MM.1S (cell line): ENCODE measurements around the gene CIRBP.
A peak's percentile ranks its signal among the peaks of the same experiment; 100 is the strongest.

Source experiments
- DNase-seq: peaks from one replicate; pipeline ENCODE4 v3.0.0-alpha.2; 2015
- H2AFZ ChIP-seq: fragments of 300-600 bp; sonication (generic); 2 replicates; pipeline ENCODE4 v1.6.0; 2016; ENCODE audit warnings: antibody characterized with exemption, low read length
- H3F3A ChIP-seq: fragments of 300-600 bp; sonication (generic); 2 replicates; pipeline ENCODE4 v1.6.1; 2016; ENCODE audit warnings: mild to moderate bottlenecking, antibody characterized with exemption, low read length, moderate library complexity, mixed read lengths; ENCODE audit not compliant: insufficient read depth
- H3K27ac ChIP-seq: fragments of 300-600 bp; sonication (generic); 2 replicates; pipeline ENCODE4 v1.5.1; 2016; ENCODE audit warnings: mild to moderate bottlenecking, low read length
- H3K27me3 ChIP-seq: fragments of 300-600 bp; sonication (generic); replicated peaks from 2 replicates; pipeline ENCODE4 v1.6.0; 2016; ENCODE audit warnings: low read length; ENCODE audit not compliant: insufficient read depth
- H3K36me3 ChIP-seq: fragments of 300-600 bp; sonication (generic); replicated peaks from 2 replicates; pipeline ENCODE4 v1.6.1; 2016; ENCODE audit warnings: mild to moderate bottlenecking, low read length, mixed read lengths; ENCODE audit not compliant: insufficient read depth
- H3K4me1 ChIP-seq: fragments of 300-600 bp; sonication (generic); 2 replicates; pipeline ENCODE4 v1.6.1; 2016; ENCODE audit warnings: low read length, mixed read lengths
- H3K4me2 ChIP-seq: fragments of 300-600 bp; sonication (generic); 2 replicates; pipeline ENCODE4 v1.6.0; 2016; ENCODE audit warnings: low read depth, low read length
- H3K4me3 ChIP-seq: fragments of 300-600 bp; sonication (generic); 2 replicates; pipeline ENCODE4 v1.5.1; 2016; ENCODE audit warnings: low read length, mixed read lengths
- H3K79me2 ChIP-seq: fragments of 300-600 bp; sonication (generic); 2 replicates; pipeline ENCODE4 v1.6.1; 2016; ENCODE audit warnings: mixed run types, low read length, mixed read lengths
- H3K9ac ChIP-seq: fragments of 300-600 bp; sonication (generic); 2 replicates; pipeline ENCODE4 v1.6.1; 2016; ENCODE audit warnings: low read length, mixed read lengths
- H3K9me2 ChIP-seq: fragments of 300-600 bp; sonication (generic); replicated peaks from 2 replicates; pipeline ENCODE4 v1.6.1; 2016; ENCODE audit warnings: mild to moderate bottlenecking, low read length, mixed read lengths; ENCODE audit not compliant: insufficient read depth
- H3K9me3 ChIP-seq: fragments of 300-600 bp; sonication (generic); replicated peaks from 2 replicates; pipeline ENCODE4 v1.6.1; 2016; ENCODE audit warnings: mild to moderate bottlenecking, low read length, mixed read lengths; ENCODE audit not compliant: insufficient read depth
- H4K20me1 ChIP-seq: fragments of 300-600 bp; sonication (generic); 2 replicates; pipeline ENCODE4 v1.6.1; 2016; ENCODE audit warnings: mild to moderate bottlenecking, low read length, moderate library complexity, mixed read lengths; ENCODE audit not compliant: insufficient read depth
- CTCF ChIP-seq: fragments of 300-600 bp; sonication (generic); IDR thresholded peaks from 2 replicates; pipeline ENCODE4 v1.5.1; 2016; ENCODE audit warnings: antibody characterized with exemption, low read length, mixed read lengths
- EZH2 ChIP-seq: fragments of 300-600 bp; sonication (generic); optimal IDR thresholded peaks from 2 replicates; pipeline ENCODE3; 2017; ENCODE audit warnings: low read depth, mild to moderate bottlenecking, antibody characterized with exemption, low read length, mixed read lengths
- EZH2phosphoT487 ChIP-seq: fragments of 300-600 bp; sonication (generic); IDR thresholded peaks from 2 replicates; pipeline ENCODE4 v1.6.1; 2018; ENCODE audit warnings: antibody characterized with exemption, low read length

The CIRBP gene

GRCh38 chr19:1248786-1249297 is 20.3 kb upstream of the CIRBP start:
- Histone ChIP-seq H3K27ac (peak overlapping the region; percentile 97), H3F3A (peaks cover 21% of the 10 kb centered on the region), H3K79me2 (peaks cover 42% of the 10 kb centered on the region), H3K27me3 (no peaks in the 10 kb centered on the region), H3K4me2 (peak overlapping the region; percentile 93), H3K9me3 (no peaks in the 10 kb centered on the region), H2AFZ (peak overlapping the region; percentile 33), H3K9me2 (no peaks in the 10 kb centered on the region), H3K36me3 (no peaks in the 10 kb centered on the region), H3K4me3 (peak overlapping the region; percentile 83), H3K4me1 (peaks cover 16% of the 10 kb centered on the region), H4K20me1 (no peaks in the 10 kb centered on the region), H3K9ac (peak overlapping the region; percentile 96)
- TF ChIP-seq CTCF (peak; percentile 80), EZH2phosphoT487 (no peak)
- DNase-seq: peak; percentile 82

GRCh38 chr19:1249298-1249989 is 19.7 kb upstream of the CIRBP start:
- Histone ChIP-seq H2AFZ (no peak overlapping the region), H3F3A (peaks cover 17% of the 10 kb centered on the region), H3K4me1 (peaks cover 12% of the 10 kb centered on the region), H3K27me3 (no peaks in the 10 kb centered on the region), H4K20me1 (no peaks in the 10 kb centered on the region), H3K9me2 (no peaks in the 10 kb centered on the region), H3K9me3 (no peaks in the 10 kb centered on the region), H3K9ac (peak overlapping the region; percentile 93), H3K79me2 (peaks cover 37% of the 10 kb centered on the region), H3K4me2 (peak overlapping the region; percentile 98), H3K4me3 (peak overlapping the region; percentile 78), H3K27ac (peak overlapping the region; percentile 85; the same call in 1 of the 2 replicates), H3K36me3 (no peaks in the 10 kb centered on the region)
- peak; percentile 95 for DNase-seq
- TF ChIP-seq EZH2phosphoT487: no peak
- no peak for TF ChIP-seq CTCF
- no peak for TF ChIP-seq EZH2

GRCh38 chr19:1249990-1250436 is 19.1 kb upstream of the CIRBP start:
- Histone ChIP-seq H3K27me3 (no peaks in the 10 kb centered on the region), H3K4me3 (peak overlapping the region; percentile 66), H3K4me1 (peaks cover 8% of the 10 kb centered on the region), H3K9me2 (no peaks in the 10 kb centered on the region), H3K9me3 (no peaks in the 10 kb centered on the region), H4K20me1 (no peaks in the 10 kb centered on the region), H2AFZ (no peak overlapping the region), H3K79me2 (peaks cover 32% of the 10 kb centered on the region), H3K27ac (no peak overlapping the region), H3F3A (peaks cover 14% of the 10 kb centered on the region), H3K36me3 (peaks cover 4% of the 10 kb centered on the region; the same call in 1 of the 2 replicates), H3K4me2 (peak overlapping the region; percentile 98), H3K9ac (peak overlapping the region; percentile 29; the same call in 1 of the 2 replicates)
- TF ChIP-seq EZH2phosphoT487 (no peak), CTCF (no peak), EZH2 (no peak)
- no peak for DNase-seq
